ENCODE measurements around the gene MCOLN2.

DNA sequence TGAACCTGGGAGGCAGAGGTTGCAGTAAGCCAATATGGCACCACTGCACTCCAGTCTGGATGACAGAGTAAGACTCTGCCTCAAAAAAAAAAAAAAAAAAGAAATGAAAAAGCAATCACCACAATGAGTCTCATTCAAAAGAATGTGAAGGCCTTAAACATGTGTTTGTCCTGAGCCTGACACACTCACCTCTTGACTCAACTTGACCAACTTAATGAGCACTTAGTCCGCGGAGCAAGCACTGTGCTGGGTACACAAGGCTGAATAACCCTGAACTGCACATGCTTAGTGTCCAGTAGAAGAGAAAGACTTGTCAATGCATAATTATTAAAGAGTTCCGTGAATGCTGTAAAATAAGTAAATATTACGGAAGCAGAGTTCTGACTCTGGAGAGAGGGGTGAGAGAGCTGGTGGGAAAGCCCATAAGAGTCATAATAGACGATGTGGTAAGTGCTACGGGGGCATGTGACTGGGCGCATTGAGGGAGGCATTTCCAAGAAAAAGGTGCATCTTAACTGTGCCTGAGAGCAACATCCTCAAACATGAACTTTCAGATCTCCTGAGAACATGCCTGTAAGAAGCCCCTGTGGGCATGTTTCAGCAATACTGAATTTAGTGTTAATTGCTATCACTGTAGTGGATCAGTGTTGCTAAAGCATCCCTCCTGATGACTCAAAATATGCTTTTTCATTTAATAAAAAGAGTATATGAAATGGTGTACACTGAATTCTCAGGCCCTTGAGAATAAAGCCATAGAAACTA lies 27.2 kb downstream of the MCOLN2 start:
- TF ChIP-seq, protein P1, sequence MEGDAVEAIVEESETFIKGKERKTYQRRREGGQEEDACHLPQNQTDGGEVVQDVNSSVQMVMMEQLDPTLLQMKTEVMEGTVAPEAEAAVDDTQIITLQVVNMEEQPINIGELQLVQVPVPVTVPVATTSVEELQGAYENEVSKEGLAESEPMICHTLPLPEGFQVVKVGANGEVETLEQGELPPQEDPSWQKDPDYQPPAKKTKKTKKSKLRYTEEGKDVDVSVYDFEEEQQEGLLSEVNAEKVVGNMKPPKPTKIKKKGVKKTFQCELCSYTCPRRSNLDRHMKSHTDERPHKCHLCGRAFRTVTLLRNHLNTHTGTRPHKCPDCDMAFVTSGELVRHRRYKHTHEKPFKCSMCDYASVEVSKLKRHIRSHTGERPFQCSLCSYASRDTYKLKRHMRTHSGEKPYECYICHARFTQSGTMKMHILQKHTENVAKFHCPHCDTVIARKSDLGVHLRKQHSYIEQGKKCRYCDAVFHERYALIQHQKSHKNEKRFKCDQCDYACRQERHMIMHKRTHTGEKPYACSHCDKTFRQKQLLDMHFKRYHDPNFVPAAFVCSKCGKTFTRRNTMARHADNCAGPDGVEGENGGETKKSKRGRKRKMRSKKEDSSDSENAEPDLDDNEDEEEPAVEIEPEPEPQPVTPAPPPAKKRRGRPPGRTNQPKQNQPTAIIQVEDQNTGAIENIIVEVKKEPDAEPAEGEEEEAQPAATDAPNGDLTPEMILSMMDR (conservative IDR thresholded peaks at IDR 0.05 in 1 of 2, IDR thresholded peaks at IDR 0.05 in 1 of 2; ENCODE audit: extremely low read depth in 1 of 2, insufficient read depth in 1 of 2, low read depth in 1 of 2, low read length in 2 of 2) = no peak
- TF ChIP-seq EZH2 (IDR thresholded peaks at IDR 0.05; ENCODE audit: borderline replicate concordance, low read length) = no peak
